ENCODE measurements around the gene ACTR8. TPM values are rescaled to one million over a fixed set of nuclear protein-coding genes. Genes with fewer than 3 reads are reported as not detected.
A peak's percentile ranks its signal among the peaks of the same experiment; 100 is the strongest.
"Not testable (repeated sequence)": the region's sequence is repeated elsewhere in the genome, so short reads cannot be mapped to it uniquely, and the experiment has no call there.

Gene ACTR8
- total RNA-seq (2014; rRNA removed; shearing (Covaris generic)) (30.5 and 39.6 TPM in 2 replicates), total RNA-seq (2022) (47.3 and 48.7 TPM in 2 replicates), Bru-seq, nascent RNA (percentile 83 among the genes with signal in this experiment), BruChase-seq, experiment 1, labeled RNA remaining after a 6-hour chase (percentile 74 among the genes with signal in this experiment), BruChase-seq, experiment 2, labeled RNA remaining after a 2-hour chase (percentile 88 among the genes with signal in this experiment)
- long read RNA-seq, transcript ACTR8-201 (13 exons, 3,629 nt): major isoform, 52 of 64 reads
- long read RNA-seq, partial matches to known transcripts: 3 of 64 reads
- long read RNA-seq, other reads (novel, unspliced or antisense): 9 of 64 reads

GRCh38 chr3:53881691-53882593 is at the start of gene ACTR8:
Gene ACTR8, minus strand, starts transcription at chr3:53882152. Its CDS starts 51 bp downstream, at chr3:53882101.
- DNase-seq (ENCODE audit: low spot score): peak; percentile 89
- peak within 1 kb of the TSS; percentile 74 for H3K27ac ChIP-seq (ENCODE audit: low read depth, low read length, poor library complexity, severe bottlenecking)
- peak within 1 kb of the TSS; percentile 82 for H3K4me3 ChIP-seq (ENCODE audit: low read depth, low read length, poor library complexity, severe bottlenecking)
- H3K9me3 ChIP-seq (ENCODE audit: low read length): no peaks in the 10 kb centered on the region
- ChIA-PET POLR2A (interaction anchor here (0.6 to 1.9 kb wide), 7 partner anchors 9 to 380 kb away, joined by 3 to 15 read pairs (median 3); partner anchors contain the start of gene SELENOK), CTCF (ENCODE audit: unreplicated experiment) (no interaction called here)
- intact Hi-C loops (cut with micrococcal nuclease; ENCODE audit: unreplicated experiment): no loop called here
- peaks cover 70% of the 10 kb centered on the region for H3K36me3 ChIP-seq (ENCODE audit: insufficient read depth, low read length)
- H3K9me2 ChIP-seq (ENCODE audit: insufficient read depth, low read length): no peaks in the 10 kb centered on the region
- peaks cover 20% of the 10 kb centered on the region for H3K79me2 ChIP-seq (ENCODE audit: insufficient read depth, low read depth, low read length)
- peak within 1 kb of the TSS; percentile 91 for H2AFZ ChIP-seq (ENCODE audit: low read length)
- H3K4me2 ChIP-seq (ENCODE audit: low read length): peak within 1 kb of the TSS; percentile 78
- TSS peak; percentile 32 for BruUV-seq (replicated peaks)
- H3K4me1 ChIP-seq (ENCODE audit: insufficient read depth, low read length, poor library complexity, severe bottlenecking): peaks cover 16% of the 10 kb centered on the region
- no peak for TF ChIP-seq CTCF (conservative IDR thresholded peaks at IDR 0.05; ENCODE audit: low read length)
- no peak for TF ChIP-seq EZH2phosphoT487 (IDR thresholded peaks at IDR 0.05; ENCODE audit: borderline replicate concordance, low read depth, low read length)
- no peaks in the 10 kb centered on the region for H4K20me1 ChIP-seq (ENCODE audit: insufficient read depth, low read length)

- H3K79me2 ChIP-seq (ENCODE audit: insufficient read depth, low read depth, low read length); CTCF ChIA-PET (ENCODE audit: unreplicated experiment); H3K4me1 ChIP-seq (ENCODE audit: insufficient read depth, low read length, poor library complexity, severe bottlenecking); H3K4me3 ChIP-seq (ENCODE audit: low read depth, low read length, poor library complexity, severe bottlenecking); BruUV-seq (replicated peaks); H3K27ac ChIP-seq (ENCODE audit: low read depth, low read length, poor library complexity, severe bottlenecking); H3K9me3 ChIP-seq (ENCODE audit: low read length); H3K9me2 ChIP-seq (ENCODE audit: insufficient read depth, low read length); DNase-seq (ENCODE audit: low spot score); H3K4me2 ChIP-seq (ENCODE audit: low read length); H2AFZ ChIP-seq (ENCODE audit: low read length); intact Hi-C loops (cut with micrococcal nuclease; ENCODE audit: unreplicated experiment); H4K20me1 ChIP-seq (ENCODE audit: insufficient read depth, low read length); POLR2A ChIA-PET; H3K36me3 ChIP-seq (ENCODE audit: insufficient read depth, low read length): not testable (repeated sequence)
Measured at GRCh38 chr3:53927208-53927872, 45.4 kb upstream of the ACTR8 start.

- Histone ChIP-seq H3K79me2 (ENCODE audit: insufficient read depth, low read depth, low read length) (no peaks in the 10 kb centered on the region), H3K9me2 (ENCODE audit: insufficient read depth, low read length) (no peaks in the 10 kb centered on the region), H3K9me3 (ENCODE audit: low read length) (no peaks in the 10 kb centered on the region), H3K27ac (ENCODE audit: low read depth, low read length, poor library complexity, severe bottlenecking) (no peak overlapping the region), H2AFZ (ENCODE audit: low read length) (no peak overlapping the region), H3K4me2 (ENCODE audit: low read length) (no peak overlapping the region), H3K36me3 (ENCODE audit: insufficient read depth, low read length) (no peaks in the 10 kb centered on the region), H4K20me1 (ENCODE audit: insufficient read depth, low read length) (no peaks in the 10 kb centered on the region), H3K4me3 (ENCODE audit: low read depth, low read length, poor library complexity, severe bottlenecking) (no peak overlapping the region), H3K4me1 (ENCODE audit: insufficient read depth, low read length, poor library complexity, severe bottlenecking) (no peaks in the 10 kb centered on the region)
- ChIA-PET CTCF (ENCODE audit: unreplicated experiment) (no interaction called here), POLR2A (no interaction called here)
- BruUV-seq (replicated peaks): no TSS peak
- peak; percentile 12 for DNase-seq (ENCODE audit: low spot score)
- intact Hi-C loops (cut with micrococcal nuclease; ENCODE audit: unreplicated experiment): no loop called here
- TF ChIP-seq CTCF (conservative IDR thresholded peaks at IDR 0.05; ENCODE audit: low read length) (peak; percentile 66), EZH2phosphoT487 (IDR thresholded peaks at IDR 0.05; ENCODE audit: borderline replicate concordance, low read depth, low read length) (no peak)
Measured at GRCh38 chr3:53921296-53921695, 39.3 kb upstream of the ACTR8 start.
